ENCODE data around the gene PCDHA9.
A peak's percentile ranks its signal among the peaks of the same experiment; 100 is the strongest.
"Not testable (repeated sequence)": the region's sequence is repeated elsewhere in the genome, so short reads cannot be mapped to it uniquely, and the experiment has no call there.

The PCDHA9 gene

GRCh38 chr5:140822281-140822629 lies 25.9 kb upstream of the PCDHA9 start:
- in situ Hi-C loops (cut with HindIII; ENCODE audit: low pct_unique_long_range_greater_than_20kb, low sequenced_read_pairs), result no loop called here
- DNase-seq (ENCODE audit: low read depth in 1 of 2, low spot score in 1 of 2), result no peak
- no peak for TF ChIP-seq JUND (IDR thresholded peaks at IDR 0.05; ENCODE audit: low read depth)

DNA sequence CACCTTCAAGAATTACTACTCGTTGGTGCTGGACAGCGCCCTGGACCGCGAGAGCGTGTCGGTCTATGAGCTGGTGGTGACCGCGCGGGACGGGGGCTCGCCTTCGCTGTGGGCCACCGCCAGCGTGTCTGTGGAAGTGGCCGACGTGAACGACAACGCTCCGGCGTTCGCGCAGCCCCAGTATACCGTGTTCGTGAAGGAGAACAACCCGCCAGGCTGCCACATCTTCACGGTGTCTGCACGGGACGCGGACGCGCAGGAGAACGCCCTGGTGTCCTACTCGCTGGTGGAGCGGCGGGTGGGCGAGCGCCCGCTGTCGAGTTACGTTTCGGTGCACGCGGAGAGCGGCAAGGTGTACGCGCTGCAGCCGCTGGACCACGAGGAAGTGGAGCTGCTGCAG lies 25.2 kb upstream of the PCDHA9 start:
- DNase-seq (ENCODE audit: low read depth in 1 of 2, low spot score in 1 of 2); in situ Hi-C loops (cut with HindIII; ENCODE audit: low pct_unique_long_range_greater_than_20kb, low sequenced_read_pairs): not testable (repeated sequence)

- in situ Hi-C loops (cut with HindIII; ENCODE audit: low pct_unique_long_range_greater_than_20kb, low sequenced_read_pairs), result no loop called here
- no peak for TF ChIP-seq JUND (IDR thresholded peaks at IDR 0.05; ENCODE audit: low read depth)
- DNase-seq (ENCODE audit: low read depth in 1 of 2, low spot score in 1 of 2), result no peak
These were observed 24.7 kb upstream of the PCDHA9 start for GRCh38 chr5:140823475-140823874.

DNA sequence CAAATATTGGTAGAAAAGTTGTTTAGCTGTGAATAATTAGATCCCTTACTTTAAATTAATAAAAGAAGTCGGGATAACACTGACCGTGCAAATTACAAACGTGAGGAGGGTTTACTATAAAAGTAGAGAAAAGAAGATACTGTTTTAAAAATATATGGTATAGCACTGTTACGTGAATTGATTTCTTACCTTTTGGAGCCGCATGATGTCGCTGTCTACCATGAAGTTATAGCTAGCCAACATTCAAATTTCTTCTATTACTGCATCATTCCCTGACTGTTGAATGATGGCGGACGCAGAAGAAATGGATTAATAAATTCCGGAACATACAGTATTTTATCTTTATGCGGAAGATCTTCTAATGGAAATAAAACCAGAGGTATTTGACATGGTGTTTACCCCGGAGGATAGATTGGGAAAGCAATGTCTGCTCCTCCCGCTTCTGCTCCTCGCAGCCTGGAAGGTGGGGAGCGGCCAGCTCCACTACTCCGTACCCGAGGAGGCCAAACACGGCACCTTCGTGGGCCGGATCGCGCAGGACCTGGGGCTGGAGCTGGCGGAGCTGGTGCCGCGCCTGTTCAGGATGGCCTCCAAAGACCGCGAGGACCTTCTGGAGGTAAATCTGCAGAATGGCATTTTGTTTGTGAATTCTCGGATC lies 20.3 kb upstream of the PCDHA9 start, which contains the start of gene PCDHA6:
TSS of gene PCDHA6 (plus strand) at position 257 of the 658 bp plus-strand sequence. CDS start at position 389, 132 bp downstream.
- in situ Hi-C loops (cut with HindIII; ENCODE audit: low pct_unique_long_range_greater_than_20kb, low sequenced_read_pairs), result no loop called here
- no peak for TF ChIP-seq JUND (IDR thresholded peaks at IDR 0.05; ENCODE audit: low read depth)
- DNase-seq (ENCODE audit: low read depth in 1 of 2, low spot score in 1 of 2), result no peak

DNA sequence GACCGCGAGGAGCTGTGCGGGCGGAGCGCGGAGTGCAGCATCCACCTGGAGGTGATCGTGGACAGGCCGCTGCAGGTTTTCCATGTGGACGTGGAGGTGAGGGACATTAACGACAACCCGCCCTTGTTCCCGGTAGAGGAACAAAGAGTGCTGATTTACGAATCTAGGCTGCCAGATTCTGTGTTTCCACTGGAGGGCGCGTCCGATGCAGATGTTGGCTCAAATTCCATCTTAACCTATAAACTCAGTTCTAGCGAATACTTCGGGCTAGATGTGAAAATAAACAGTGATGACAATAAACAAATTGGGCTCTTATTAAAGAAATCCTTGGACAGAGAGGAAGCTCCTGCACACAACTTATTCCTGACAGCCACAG lies 19.8 kb upstream of the PCDHA9 start:
- no peak for TF ChIP-seq JUND (IDR thresholded peaks at IDR 0.05; ENCODE audit: low read depth)
- in situ Hi-C loops (cut with HindIII; ENCODE audit: low pct_unique_long_range_greater_than_20kb, low sequenced_read_pairs), result no loop called here
- DNase-seq (ENCODE audit: low read depth in 1 of 2, low spot score in 1 of 2), result no peak

GRCh38 chr5:140829511-140830501 lies 18.4 kb upstream of the PCDHA9 start:
- in situ Hi-C loops (cut with HindIII; ENCODE audit: low pct_unique_long_range_greater_than_20kb, low sequenced_read_pairs); DNase-seq (ENCODE audit: low read depth in 1 of 2, low spot score in 1 of 2): not testable (repeated sequence)

GRCh38 chr5:140833993-140834392 lies 14.2 kb upstream of the PCDHA9 start, which contains the start of gene PCDHA7:
PCDHA7 (plus strand) TSS chr5:140834269; CDS start chr5:140834384, 115 bp downstream.
- in situ Hi-C loops (cut with HindIII; ENCODE audit: low pct_unique_long_range_greater_than_20kb, low sequenced_read_pairs), result no loop called here
- TF ChIP-seq JUND (IDR thresholded peaks at IDR 0.05; ENCODE audit: low read depth), result no peak
- no peak for DNase-seq (ENCODE audit: low read depth in 1 of 2, low spot score in 1 of 2)

- DNase-seq (ENCODE audit: low read depth in 1 of 2, low spot score in 1 of 2); in situ Hi-C loops (cut with HindIII; ENCODE audit: low pct_unique_long_range_greater_than_20kb, low sequenced_read_pairs): not testable (repeated sequence)
These were observed 13.7 kb upstream of the PCDHA9 start for GRCh38 chr5:140834439-140835008.

GRCh38 chr5:140835622-140836510 lies 12.3 kb upstream of the PCDHA9 start:
- TF ChIP-seq JUND (IDR thresholded peaks at IDR 0.05; ENCODE audit: low read depth), result no peak
- in situ Hi-C loops (cut with HindIII; ENCODE audit: low pct_unique_long_range_greater_than_20kb, low sequenced_read_pairs), result no loop called here

DNA sequence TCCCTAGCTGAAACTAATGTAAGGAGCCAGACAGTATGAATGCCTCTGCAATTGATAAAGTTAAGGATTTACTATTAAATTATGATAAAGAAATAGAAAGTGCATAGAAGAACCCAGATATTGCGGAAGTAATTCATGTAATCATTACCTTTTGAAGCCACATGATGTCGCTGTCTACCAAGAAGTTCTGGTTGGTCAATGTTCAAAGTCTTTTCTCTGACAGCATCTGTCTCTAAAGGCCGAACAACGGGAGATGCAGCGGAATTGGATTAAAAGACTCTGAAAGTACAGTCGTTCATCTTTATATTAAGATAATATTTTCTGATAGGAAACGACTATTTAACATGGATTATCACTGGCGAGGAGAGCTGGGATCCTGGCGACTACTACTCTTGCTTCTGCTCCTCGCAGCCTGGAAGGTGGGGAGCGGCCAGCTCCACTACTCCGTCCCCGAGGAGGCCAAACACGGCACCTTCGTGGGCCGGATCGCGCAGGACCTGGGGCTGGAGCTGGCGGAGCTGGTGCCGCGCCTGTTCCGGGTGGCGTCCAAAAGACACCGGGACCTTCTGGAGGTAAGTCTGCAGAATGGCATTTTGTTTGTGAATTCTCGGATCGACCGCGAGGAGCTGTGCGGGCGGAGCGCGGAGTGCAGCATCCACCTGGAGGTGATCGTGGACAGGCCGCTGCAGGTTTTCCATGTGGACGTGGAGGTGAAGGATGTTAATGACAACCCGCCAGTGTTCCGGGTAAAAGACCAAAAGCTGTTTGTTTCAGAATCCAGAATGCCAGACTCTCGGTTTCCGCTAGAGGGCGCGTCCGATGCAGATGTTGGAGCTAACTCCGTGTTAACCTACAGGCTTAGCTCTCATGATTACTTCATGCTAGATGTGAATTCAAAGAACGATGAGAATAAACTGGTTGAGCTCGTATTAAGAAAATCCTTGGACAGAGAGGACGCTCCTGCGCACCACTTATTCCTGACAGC lies 6.9 kb upstream of the PCDHA9 start, which contains the start of gene PCDHA8:
TSS of gene PCDHA8 (plus strand) at position 210 of the 985 bp plus-strand sequence. CDS start at position 345, 135 bp downstream.
- in situ Hi-C loops (cut with HindIII; ENCODE audit: low pct_unique_long_range_greater_than_20kb, low sequenced_read_pairs), result no loop called here
- peak in 1 of 2 experiments; percentile 13 for DNase-seq (ENCODE audit: low read depth in 1 of 2, low spot score in 1 of 2)

More at GRCh38 chr5:140835622-140836510, 12.3 kb upstream of the PCDHA9 start:
- DNase-seq (ENCODE audit: low read depth in 1 of 2, low spot score in 1 of 2), result no peak

More for the DNA sequence above, 6.9 kb upstream of the PCDHA9 start, which contains the start of gene PCDHA8:
- no peak for TF ChIP-seq JUND (IDR thresholded peaks at IDR 0.05; ENCODE audit: low read depth)

All from T47D (cell line).